GM18511 (cell line): ENCODE data around the gene DDX27.

Experiments
- ATAC-seq: cut with Tn5 transposase; IDR thresholded peaks from one replicate; pipeline ENCODE4 v1.9.1; 2021; ENCODE audit warnings: mild to moderate bottlenecking, moderate library complexity; ENCODE audit not compliant: unreplicated experiment

Gene DDX27

GRCh38 chr20:49287555-49288249 is 68.5 kb downstream of the DDX27 start:
- ATAC-seq: no peak

GRCh38 chr20:49288250-49288751 is 69.1 kb downstream of the DDX27 start:
- ATAC-seq: no peak

GRCh38 chr20:49288784-49289696 is 69.8 kb downstream of the DDX27 start:
- ATAC-seq: no peak

GRCh38 chr20:49290608-49291191 is 71.5 kb downstream of the DDX27 start:
- no peak for ATAC-seq

- ATAC-seq: no peak
Measured at GRCh38 chr20:49291200-49291599, 72.0 kb downstream of the DDX27 start.

DNA sequence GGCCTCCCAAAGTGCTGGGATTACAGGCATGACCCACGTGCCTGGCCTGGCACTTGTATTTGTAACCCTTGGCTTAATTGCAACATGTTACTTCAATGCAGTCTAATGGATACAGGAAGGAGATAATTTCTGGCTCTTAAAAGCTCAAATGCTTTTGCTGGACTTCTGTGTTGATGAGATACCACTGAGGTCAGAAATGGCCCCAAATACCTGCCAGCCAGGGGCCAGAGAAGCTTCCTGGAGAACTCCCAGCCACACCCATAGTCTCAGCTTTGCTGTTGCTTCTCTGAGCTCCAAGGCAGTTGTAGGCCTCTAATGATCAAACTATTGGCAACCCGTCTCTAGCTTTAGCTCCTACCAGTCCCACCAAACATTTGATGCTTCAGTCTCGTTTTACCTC is 72.8 kb downstream of the DDX27 start:
- no peak for ATAC-seq

DNA sequence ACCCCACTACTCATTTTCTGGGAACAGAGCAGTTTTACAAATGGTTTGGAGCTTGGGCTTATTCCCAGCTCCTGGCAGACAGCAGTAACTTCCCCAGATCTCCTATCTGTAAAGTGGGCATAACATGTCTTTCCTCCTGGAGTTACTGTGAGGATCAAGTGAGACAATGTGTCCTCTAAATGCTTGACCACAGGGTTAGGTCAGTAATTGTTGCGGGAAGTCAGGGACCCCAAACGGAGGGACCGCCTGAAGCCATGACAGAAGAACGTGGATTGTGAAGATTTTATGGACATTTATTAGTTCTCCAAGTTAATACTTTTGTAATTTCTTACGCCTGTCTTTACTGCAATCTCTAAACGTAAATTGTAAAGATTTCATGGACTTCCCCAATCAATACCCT is 73.9 kb downstream of the DDX27 start:
- ATAC-seq: no peak
